Measurements from ENCODE around the gene SRRM3.
A peak's percentile ranks its signal among the peaks of the same experiment; 100 is the strongest.
"Not testable (repeated sequence)": the region's sequence is repeated elsewhere in the genome, so short reads cannot be mapped to it uniquely, and the experiment has no call there.

Gene SRRM3

DNA sequence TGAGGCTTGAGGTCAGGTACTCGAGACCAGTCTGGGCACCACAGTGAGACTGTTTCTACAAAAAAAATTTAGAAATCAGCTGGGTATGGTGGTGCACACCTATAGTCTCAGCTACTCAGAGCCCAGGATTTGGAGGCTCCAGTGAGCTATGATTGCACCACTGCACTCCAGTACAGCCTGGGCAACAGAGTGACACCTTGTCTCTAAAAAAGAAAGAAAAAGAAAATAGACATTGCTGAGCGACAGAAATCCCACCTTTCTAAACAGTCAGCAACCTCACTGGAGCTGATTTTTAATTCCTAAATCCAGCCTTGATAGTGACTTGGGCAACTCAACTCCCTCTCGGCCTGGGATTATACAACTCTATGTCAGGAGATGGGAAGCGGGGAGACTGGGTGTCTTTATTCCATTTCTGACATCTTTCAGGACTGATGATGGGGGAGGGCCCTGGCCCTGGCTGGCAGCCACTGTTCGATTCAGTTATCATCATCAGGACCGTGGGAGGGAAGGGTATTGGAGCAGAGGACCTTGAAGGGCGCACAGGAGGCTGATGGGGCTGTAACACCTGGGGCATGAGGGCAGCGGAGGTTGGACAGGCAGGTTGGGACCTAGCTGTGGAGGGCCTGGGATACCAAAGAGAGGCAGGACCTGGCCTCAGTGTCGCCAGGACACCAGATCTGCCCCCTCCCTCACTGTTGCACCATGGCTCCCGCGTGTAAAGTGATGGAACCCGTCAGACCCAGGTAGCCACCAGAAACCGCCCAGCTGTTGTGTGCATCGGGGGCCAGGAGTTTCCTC is 115.5 kb downstream of the SRRM3 start:
- DNase-seq (ENCODE audit: low read depth): no peak

DNA sequence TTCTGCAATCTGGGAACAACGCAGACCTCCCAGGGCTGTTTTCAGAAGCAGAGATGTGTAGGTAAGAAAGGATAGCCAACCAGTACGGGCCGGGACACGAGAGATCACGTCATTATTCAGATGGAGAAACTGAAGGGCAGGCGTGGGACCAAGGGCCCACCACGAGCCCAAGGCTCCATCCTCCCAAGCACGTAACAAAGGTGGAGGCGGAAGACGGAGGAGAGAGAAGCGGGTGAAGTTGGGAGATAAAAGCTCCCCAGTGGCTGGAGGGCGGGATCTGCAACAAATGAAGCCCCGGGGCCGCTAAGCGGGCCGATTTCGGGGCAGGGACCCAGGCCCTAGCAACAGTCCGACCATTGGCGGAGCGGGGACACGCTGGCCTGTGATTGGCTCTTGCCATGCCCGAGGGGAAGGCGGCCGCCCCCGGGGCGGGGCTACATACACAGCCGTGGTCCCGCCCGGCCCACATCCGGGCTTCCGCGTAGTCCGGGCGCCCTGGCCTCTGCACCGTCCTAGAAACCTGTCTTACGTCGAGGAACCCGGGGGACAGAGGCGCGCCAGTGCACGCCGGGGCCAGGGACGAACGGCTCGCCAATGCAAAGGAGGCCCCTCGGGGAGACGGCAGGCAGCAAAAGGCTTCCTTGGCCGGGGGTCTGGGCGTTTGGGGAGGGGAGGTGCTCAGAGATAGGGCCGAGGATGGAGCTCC is 116.2 kb downstream of the SRRM3 start:
- DNase-seq (ENCODE audit: low read depth): peak; percentile 91

DNA sequence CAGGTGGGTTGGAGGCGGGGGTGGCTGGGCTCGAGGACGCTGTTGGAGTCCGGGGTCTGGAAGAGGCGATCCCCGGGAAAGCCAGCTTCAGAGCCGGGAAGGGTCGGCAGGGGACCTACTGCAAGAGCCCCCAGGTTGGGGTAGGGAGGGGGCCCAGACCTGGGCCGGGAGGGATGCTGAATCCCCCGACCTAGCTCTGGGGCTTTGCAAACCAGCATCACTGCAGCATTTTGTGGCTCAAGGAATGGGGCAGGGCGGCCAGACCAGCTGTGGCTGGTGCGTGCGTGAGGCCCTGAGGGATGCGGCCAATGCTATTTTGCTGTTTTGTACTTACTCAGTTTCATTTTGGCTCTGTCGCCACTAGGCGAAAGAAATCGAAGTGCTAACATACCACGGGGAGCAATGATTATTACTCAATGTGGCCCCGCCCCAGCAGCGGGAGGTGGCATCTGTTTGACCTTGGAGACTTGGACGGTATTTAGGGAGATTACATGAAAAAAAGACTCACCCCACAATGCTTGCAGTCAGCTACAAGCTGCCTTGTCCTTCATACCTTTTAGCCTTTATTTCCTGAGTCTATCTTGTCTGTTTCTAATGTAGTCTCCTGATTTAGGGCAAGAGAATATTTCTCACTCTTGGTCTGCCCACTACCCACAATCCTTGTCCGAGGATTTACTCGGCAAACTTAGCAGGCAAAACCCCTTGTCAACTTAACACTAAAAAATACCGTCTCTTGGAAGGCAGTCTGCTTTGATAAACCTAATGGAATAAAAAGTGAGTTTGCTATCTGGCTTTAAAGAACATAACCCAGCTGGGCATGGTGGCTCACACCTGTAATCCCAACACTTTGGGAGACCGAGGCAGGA is 117.0 kb downstream of the SRRM3 start:
- peak; percentile 50 for DNase-seq (ENCODE audit: low read depth)

DNA sequence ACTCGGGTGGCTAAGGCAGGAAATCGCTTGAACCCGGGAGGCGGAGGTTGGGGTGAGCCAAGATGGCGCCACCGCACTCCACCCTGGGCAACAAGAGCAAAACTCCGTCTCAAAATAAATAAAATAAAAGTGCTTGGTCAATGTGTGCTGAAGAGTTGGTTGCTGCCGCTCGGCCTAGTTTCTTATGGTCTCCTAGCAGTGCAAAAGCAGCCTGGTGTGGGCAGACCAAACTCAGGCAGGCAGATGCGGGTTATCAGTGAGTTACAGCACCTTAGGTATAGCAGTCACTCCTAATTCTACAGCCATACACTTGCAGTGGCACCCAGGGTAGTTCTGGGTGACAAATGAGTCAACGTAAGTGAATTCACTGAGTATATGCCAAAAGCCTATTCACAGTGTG is 123.4 kb downstream of the SRRM3 start:
- no peak for DNase-seq (ENCODE audit: low read depth)

DNA sequence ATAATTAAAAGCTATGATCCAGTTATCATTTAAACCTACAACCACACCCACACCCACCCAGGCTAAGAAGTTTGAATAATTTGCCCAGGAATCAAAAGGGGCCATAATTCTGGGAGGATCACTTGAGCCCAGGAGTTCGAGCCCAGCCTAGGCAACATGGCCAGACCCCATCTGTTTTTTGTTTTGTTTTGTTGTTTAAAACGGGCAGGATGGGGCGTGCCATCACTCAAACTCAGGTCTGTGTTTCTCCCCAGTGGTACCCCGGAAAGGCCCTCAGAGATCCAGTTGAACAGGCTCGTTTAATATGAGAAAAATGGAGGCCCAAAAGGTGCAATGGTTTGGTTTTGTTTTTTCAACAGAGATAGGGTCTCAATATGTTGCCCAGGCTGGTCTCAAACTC is 124.1 kb downstream of the SRRM3 start:
- DNase-seq (ENCODE audit: low read depth): no peak

DNA sequence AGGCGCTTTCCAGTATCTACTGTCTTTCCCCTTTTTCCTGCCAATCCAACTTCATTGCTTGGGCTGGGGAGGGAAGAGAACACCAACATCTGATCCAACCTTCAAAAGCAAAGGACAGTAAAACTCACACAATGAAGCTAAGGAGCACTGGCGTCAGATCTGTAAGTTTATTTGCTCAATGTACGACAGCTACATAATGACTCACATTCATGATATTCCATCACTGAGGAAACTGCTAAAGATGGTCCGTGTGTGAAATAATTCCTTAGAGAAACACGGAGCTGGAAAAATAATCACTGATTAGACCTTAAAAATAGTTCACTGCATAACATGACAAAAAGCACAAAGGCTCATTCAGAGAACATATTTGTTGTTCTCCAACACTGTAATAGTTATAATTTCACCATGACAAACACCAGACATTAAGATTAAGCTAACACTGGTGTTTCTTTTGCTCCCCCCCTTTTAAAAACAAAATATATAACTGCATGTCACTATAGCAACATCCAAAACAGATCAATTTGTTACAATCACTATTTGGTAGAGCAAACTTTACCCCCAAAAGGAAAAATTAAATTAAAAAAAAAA is 125.0 kb downstream of the SRRM3 start:
- no peak for DNase-seq (ENCODE audit: low read depth)

DNA sequence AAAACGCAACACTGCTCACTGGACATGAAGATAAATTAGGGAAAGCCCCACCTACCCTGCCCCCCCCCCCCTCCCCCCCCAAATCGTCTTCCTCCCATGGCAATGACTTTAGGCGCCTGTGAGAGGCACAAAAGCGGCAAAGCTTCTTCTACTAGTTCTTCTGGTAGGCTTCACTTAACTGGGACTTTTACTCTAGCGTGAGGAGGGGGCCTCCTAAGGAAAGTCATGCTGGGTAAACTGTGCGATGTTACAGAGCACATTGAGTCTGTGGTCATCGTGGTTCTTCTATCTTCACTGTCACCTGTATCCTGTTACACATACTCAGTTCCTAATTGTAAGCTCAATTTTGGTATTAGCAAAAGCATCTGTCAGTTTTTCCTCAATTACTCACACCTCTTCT is 125.9 kb downstream of the SRRM3 start:
- DNase-seq (ENCODE audit: low read depth): no peak

DNA sequence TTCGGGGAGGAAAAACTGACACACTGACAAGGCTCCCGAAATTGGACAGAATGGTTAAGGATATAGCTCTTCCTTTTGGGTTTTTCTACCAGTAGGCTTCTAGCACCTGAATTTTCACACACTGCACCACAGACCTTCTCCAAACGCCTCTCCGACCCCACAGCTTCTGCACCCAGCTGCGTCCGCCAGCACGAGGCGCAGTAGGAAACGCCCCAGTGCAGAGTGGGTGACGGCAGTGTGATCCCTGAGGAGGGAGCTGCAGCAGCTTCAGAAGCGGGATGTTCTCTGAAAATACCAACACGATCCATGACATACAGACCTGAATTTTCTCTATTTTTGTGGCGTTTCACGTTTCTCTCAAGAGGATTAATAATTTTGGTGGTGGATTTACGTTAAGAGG is 126.7 kb downstream of the SRRM3 start:
- no peak for DNase-seq (ENCODE audit: low read depth)

DNA sequence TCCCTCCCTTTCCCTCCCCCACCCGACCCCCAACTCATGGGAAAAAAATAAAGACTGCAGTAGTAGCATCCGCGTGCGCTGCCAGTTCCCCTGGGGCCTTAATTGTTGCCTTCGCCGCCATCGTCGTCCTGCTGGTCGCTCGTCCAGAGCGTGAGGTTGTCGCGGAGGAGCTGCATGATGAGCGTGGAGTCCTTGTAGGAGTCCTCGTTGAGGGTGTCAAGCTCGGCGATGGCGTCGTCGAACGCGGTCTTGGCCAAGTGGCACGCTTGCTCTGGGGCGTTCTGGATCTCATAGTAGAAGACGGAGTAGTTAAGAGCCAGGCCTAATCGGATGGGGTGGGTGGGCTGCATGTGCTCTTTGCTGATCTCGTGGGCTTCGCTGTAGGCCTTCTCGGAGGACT is 127.8 kb downstream of the SRRM3 start:
- no peak for DNase-seq (ENCODE audit: low read depth)

DNA sequence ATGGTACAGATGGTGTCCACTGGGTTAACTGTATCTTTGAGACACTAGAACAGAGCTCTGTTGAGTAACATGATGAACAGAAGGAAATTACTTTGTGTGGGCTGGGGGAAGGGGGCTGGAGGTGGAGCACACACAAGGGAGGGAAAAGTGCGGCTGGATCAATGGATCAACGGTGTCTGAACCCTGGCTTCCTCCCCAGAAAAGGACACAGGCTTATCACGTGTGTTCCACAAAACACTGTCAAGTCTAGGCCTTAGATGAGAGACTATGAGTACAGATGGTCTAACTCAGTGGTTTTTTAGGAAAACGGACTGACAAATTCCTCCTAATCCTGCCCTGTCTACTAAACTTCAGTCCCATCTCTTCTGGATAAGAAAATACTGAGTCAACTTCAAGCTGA is 128.6 kb downstream of the SRRM3 start:
- DNase-seq (ENCODE audit: low read depth): no peak

DNA sequence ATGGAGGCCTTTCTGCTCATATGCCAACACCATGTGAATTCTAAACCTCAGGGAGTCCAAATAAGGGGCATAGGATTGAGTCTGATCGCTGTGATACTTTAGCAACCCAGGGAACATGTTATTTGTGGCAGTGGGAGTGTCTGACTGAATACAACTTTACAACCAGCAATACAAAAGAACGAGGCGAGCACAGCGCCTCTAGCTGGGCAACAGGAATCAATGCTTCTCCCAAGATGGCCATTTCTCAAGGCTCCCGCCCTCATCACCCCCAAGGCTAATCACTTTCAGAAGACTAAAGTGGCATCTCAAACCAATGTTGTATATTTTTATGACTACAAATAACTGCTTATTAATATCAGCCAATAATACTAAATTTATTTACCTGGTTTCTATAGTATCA is 129.0 kb downstream of the SRRM3 start:
- no peak for DNase-seq (ENCODE audit: low read depth)

DNA sequence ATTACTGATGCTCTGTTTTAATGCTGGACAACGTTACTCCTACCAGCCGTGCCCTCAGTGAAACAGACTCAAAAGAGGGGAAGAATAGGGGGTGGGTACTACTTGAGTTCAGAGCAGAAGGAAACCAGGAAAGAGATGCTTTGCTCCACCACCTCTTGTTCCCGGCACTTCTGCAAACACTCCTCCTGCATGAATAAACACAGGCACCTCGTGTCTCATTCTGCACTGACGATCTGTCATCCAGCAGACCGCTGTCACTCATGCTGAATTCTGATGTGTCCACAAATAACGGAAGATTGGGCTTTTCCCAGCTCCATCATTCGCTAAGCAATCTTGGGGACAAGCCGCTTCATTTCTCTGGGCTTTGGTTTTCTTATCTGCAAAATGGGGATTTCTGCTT is 130.4 kb downstream of the SRRM3 start:
- DNase-seq (ENCODE audit: low read depth): no peak

DNA sequence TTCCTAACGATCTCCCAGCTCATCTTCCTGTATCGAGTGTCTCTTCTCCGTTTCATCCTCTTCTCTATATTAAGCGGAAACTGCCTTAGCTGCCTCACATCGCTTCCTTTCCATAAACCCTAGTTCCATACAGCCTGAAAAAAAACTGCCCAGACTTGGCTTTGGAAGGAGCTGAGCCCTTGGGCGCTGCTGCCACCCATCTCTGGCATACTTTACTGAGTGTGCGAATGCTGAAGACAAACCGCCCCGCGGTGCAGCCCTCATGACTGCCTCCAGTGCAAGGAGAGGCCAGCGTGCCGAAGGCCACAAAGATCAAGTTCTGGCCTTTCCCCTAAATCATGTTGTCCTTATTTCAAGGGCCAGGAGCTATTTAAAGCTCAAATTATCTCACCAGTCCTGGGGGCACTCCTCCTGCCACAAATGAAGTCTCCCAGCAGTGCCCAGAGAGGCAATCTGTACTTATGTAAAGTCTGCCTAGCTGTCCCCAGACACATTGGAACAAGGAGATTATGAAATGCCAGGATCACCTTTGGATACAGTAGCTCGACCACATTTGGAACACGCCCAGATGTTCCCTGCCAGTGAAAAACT is 131.9 kb downstream of the SRRM3 start:
- DNase-seq (ENCODE audit: low read depth): no peak

DNA sequence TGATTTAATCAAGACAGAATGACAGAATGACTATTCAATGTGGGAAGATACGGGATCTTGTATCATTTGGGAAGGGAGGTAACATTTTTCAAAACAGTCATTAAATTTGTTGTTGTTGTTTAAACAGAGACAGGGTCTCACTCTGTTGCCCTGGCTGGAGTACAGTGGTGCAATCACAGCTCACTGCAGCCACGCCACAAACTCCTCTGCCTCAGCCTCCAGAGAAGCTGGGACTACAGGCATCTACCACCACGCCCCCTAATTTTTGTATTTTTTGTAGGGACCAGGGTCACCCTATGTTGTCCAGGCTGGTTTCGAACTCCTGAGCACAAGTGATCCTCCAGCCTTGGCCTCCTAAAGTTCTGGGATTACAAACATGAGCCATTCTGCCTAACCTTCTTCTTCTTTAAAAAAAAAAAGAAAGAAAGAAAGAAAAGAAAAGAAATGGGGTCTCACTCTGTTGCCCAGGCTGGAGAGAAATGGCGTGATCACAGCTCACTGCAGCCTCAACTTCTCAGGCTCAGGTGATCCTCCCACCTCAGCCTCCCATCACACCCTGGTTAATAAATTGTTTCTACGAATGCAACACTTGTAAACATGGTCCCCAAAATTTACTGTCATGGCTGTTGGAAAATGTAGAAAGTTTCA is 132.7 kb downstream of the SRRM3 start:
- DNase-seq (ENCODE audit: low read depth): no peak

DNA sequence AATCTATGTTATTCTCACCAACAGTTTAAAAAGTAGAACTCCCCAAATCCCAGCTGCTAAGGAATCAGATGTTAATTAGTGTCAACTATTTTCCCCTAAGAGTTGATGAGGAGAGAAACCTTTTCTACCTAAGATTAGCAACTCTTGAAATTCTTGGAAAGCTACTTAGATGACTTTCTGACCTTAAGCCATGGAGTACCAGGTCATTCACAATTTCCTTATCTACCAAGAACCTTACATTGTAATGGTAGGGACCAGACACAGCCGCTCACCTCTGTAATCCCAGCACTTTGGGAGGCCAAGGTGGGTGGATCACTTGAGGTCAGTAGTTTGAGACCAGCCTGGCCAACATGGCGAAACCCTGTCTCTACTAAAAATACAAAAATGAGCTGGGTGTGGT is 133.7 kb downstream of the SRRM3 start:
- not testable (repeated sequence) for DNase-seq (ENCODE audit: low read depth)

DNA sequence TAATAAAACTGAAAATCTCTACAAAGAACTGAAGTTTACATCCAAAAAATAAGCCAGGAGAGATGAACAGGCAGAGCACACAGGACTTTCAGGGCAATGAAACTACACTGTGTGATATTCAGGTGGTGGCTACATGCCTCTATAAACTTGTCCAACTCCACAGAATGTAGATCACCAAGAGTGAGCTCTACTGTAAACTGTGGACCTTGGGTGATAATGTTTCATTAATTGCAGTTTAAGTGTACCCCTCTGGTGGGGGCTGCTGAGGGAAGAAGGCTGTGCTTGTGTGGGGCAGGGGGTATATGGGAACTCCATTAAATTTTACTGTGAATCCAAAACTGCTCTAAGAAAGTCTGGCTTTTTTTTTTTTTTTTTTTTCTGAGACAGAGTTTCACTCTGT is 134.4 kb downstream of the SRRM3 start:
- no peak for DNase-seq (ENCODE audit: low read depth)

Measured in activated T-cell treated with anti-CD3 and anti-CD28 coated beads for 24 hours (primary cell).